Mesendoderm (in vitro differentiated cells): Measurements from ENCODE around the gene TPBGL.

Source experiments
- DNase-seq: peaks from one replicate; pipeline ENCODE4 v3.0.0; 2013
- H2AK5ac ChIP-seq: 2 replicates; pipeline ENCODE4 v1.6.1; 2013; ENCODE audit warnings: low read length, inconsistent platforms
- H2BK120ac ChIP-seq: 2 replicates; pipeline ENCODE4 v1.6.1; 2013; ENCODE audit warnings: low read depth, mild to moderate bottlenecking, low read length, moderate library complexity, mixed read lengths
- H2BK15ac ChIP-seq: replicated peaks from 2 replicates; pipeline ENCODE4 v1.6.1; 2013; ENCODE audit warnings: low read depth, mild to moderate bottlenecking, moderate library complexity
- H2BK5ac ChIP-seq: 2 replicates; pipeline ENCODE4 v1.6.1; 2013; ENCODE audit warnings: low read length, inconsistent platforms
- H3K18ac ChIP-seq: 2 replicates; pipeline ENCODE4 v1.6.1; 2013; ENCODE audit warnings: mild to moderate bottlenecking, low read length, mixed read lengths
- H3K23ac ChIP-seq: one replicate; pipeline ENCODE4 v1.6.1; 2013; ENCODE audit warnings: low read length
- H3K27ac ChIP-seq: 2 replicates; pipeline ENCODE4 v1.5.1; 2013; ENCODE audit warnings: low read depth, mild to moderate bottlenecking, inconsistent platforms, low read length, moderate library complexity
- H3K27me3 ChIP-seq: 2 replicates; pipeline ENCODE4 v1.6.1; 2013; ENCODE audit warnings: low read length, control low read depth, mild to moderate bottlenecking, inconsistent platforms; ENCODE audit not compliant: insufficient read depth, poor library complexity
- H3K36me3 ChIP-seq: 2 replicates; pipeline ENCODE4 v1.6.1; 2013; ENCODE audit warnings: low read length, inconsistent platforms; ENCODE audit not compliant: control insufficient read depth, insufficient read depth
- H3K4ac ChIP-seq: one replicate; pipeline ENCODE4 v1.6.1; 2013; ENCODE audit warnings: low read depth, mild to moderate bottlenecking, low read length, moderate library complexity
- H3K4me1 ChIP-seq: 2 replicates; pipeline ENCODE4 v1.6.1; 2013; ENCODE audit warnings: low read depth, low read length, inconsistent platforms; ENCODE audit not compliant: control insufficient read depth
- H3K4me2 ChIP-seq: 2 replicates; pipeline ENCODE4 v1.6.1; 2013; ENCODE audit warnings: low read length
- H3K4me3 ChIP-seq: 2 replicates; pipeline ENCODE4 v1.5.1; 2013; ENCODE audit warnings: mild to moderate bottlenecking, low read length
- H3K56ac ChIP-seq: one replicate; pipeline ENCODE4 v1.6.1; 2013; ENCODE audit warnings: low read length
- H3K79me1 ChIP-seq: 2 replicates; pipeline ENCODE4 v1.6.1; 2013; ENCODE audit warnings: low read length, inconsistent platforms
- H3K79me2 ChIP-seq: 2 replicates; pipeline ENCODE4 v1.6.1; 2013; ENCODE audit warnings: mild to moderate bottlenecking, low read length; ENCODE audit not compliant: control insufficient read depth, insufficient read depth
- H3K9ac ChIP-seq: 2 replicates; pipeline ENCODE4 v1.6.1; 2013; ENCODE audit warnings: low read length, inconsistent platforms
- H4K5ac ChIP-seq: one replicate; pipeline ENCODE4 v1.6.1; 2013; ENCODE audit warnings: low read length
- H4K8ac ChIP-seq: one replicate; pipeline ENCODE4 v1.6.1; 2013; ENCODE audit warnings: low read depth, mild to moderate bottlenecking, control low read depth, low read length, moderate library complexity
- WGBS: extraction: QIAGEN DNeasy Blood & Tissue Kit; methylation state at CpG from one replicate; pipeline ENCODE4 v1.1.7; 2013; ENCODE audit warnings: low lambda C conversion rate, missing lambda C conversion rate; ENCODE audit not compliant: insufficient coverage; ENCODE audit errors: extremely low coverage; 5-methylcytosine and 5-hydroxymethylcytosine counted together

Gene TPBGL

DNA sequence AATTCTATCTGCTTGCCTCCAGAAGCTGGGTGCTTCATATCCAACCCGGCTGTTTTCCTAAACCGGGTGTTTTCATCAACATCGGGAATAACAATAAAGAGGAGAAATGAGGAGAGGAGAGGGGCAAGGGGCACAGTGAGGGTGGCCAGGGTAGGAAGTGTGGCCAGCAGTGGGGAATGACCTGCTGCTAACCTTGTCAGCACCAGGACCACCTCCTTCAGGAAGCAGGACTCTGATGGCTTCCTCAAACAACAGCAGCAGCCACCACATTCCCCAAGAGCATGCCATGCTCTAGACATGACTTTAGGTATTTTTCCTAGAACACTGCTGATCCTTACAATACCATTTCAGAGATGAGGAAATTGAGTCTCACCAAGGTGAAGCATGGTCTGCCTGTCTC lies 52.4 kb downstream of the TPBGL start:
- H3K18ac ChIP-seq: no peak overlapping the region
- no peak overlapping the region for H2AK5ac ChIP-seq
- DNase-seq: no peak
- H4K5ac ChIP-seq: no peak overlapping the region
- no peak overlapping the region for H3K4ac ChIP-seq
- H3K9ac ChIP-seq: no peak overlapping the region
- peak overlapping the region; percentile 31 for H3K56ac ChIP-seq
- peaks cover 2% of the 10 kb centered on the region for H3K4me1 ChIP-seq
- no peak overlapping the region for H3K4me2 ChIP-seq
- no peak overlapping the region for H4K8ac ChIP-seq
- no peak overlapping the region for H3K27ac ChIP-seq
- peaks cover 8% of the 10 kb centered on the region for H3K79me1 ChIP-seq
- H2BK5ac ChIP-seq: no peak overlapping the region
- H3K79me2 ChIP-seq: no peaks in the 10 kb centered on the region
- H3K23ac ChIP-seq: no peak overlapping the region
- WGBS: no CpG with 5 or more reads among the region's 3 CpGs
- no peak overlapping the region for H3K4me3 ChIP-seq
- no peak overlapping the region for H2BK15ac ChIP-seq
- no peaks in the 10 kb centered on the region for H3K36me3 ChIP-seq
- H3K27me3 ChIP-seq: no peaks in the 10 kb centered on the region
- no peak overlapping the region for H2BK120ac ChIP-seq
